WTC11 (cell line): ENCODE measurements around the gene RPL31.

ENCODE experiments used
- AFF4 ChIP-seq: sonication (generic); formaldehyde crosslinking; IDR thresholded peaks from 2 replicates; pipeline ENCODE4 v1.8.1; 2023; ENCODE audit warnings: mild to moderate bottlenecking, missing genetic modification reagents, borderline replicate concordance
- CREB1 ChIP-seq: sonication (generic); formaldehyde crosslinking; IDR thresholded peaks from 2 replicates; pipeline ENCODE4 v1.8.0; 2023; ENCODE audit warnings: mild to moderate bottlenecking, missing genetic modification reagents
- CREM ChIP-seq: sonication (generic); formaldehyde crosslinking; IDR thresholded peaks from 2 replicates; pipeline ENCODE4 v1.8.1; 2022; ENCODE audit warnings: mild to moderate bottlenecking, missing genetic modification reagents, moderate library complexity
- MAX ChIP-seq: sonication (generic); formaldehyde crosslinking; IDR thresholded peaks from 2 replicates; pipeline ENCODE4 v1.8.0; 2022; ENCODE audit warnings: mild to moderate bottlenecking, missing genetic modification reagents
- NR1H2 ChIP-seq: sonication (generic); formaldehyde crosslinking; IDR thresholded peaks from 2 replicates; pipeline ENCODE4 v1.9.0; 2021; ENCODE audit warnings: mild to moderate bottlenecking, moderate library complexity, missing genetic modification reagents
- NR3C1 ChIP-seq: sonication (generic); formaldehyde crosslinking; conservative IDR thresholded peaks from 2 replicates; pipeline ENCODE4 v1.8.1; 2023; ENCODE audit warnings: low read depth, mild to moderate bottlenecking, missing genetic modification reagents
- TCF7 ChIP-seq: sonication (generic); formaldehyde crosslinking; IDR thresholded peaks from 2 replicates; pipeline ENCODE4 v1.8.0; 2022; ENCODE audit warnings: mild to moderate bottlenecking, low read depth, missing genetic modification reagents, moderate library complexity
- TEAD4 ChIP-seq: sonication (generic); formaldehyde crosslinking; IDR thresholded peaks from 2 replicates; pipeline ENCODE4 v1.8.0; 2022; ENCODE audit warnings: mild to moderate bottlenecking, missing genetic modification reagents
- ZNF263 ChIP-seq: sonication (generic); formaldehyde crosslinking; IDR thresholded peaks from 2 replicates; pipeline ENCODE4 v1.8.1; 2022; ENCODE audit warnings: low read depth, mild to moderate bottlenecking, moderate library complexity, missing genetic modification reagents
- ZNF281 ChIP-seq: sonication (generic); formaldehyde crosslinking; IDR thresholded peaks from 2 replicates; pipeline ENCODE4 v1.8.0; 2023; ENCODE audit warnings: mild to moderate bottlenecking, missing genetic modification reagents
- TF ChIP-seq, protein P1 (sequence below): sonication (generic); formaldehyde crosslinking; IDR thresholded peaks from 2 replicates; pipeline ENCODE4 v1.8.0; 2022; ENCODE audit warnings: mild to moderate bottlenecking, missing genetic modification reagents
- TF ChIP-seq, protein P2 (sequence below): fragments of 200-600 bp; IDR thresholded peaks from 2 replicates; pipeline ENCODE4 v1.8.0; 2022; ENCODE audit warnings: antibody characterized with exemption

DNA sequence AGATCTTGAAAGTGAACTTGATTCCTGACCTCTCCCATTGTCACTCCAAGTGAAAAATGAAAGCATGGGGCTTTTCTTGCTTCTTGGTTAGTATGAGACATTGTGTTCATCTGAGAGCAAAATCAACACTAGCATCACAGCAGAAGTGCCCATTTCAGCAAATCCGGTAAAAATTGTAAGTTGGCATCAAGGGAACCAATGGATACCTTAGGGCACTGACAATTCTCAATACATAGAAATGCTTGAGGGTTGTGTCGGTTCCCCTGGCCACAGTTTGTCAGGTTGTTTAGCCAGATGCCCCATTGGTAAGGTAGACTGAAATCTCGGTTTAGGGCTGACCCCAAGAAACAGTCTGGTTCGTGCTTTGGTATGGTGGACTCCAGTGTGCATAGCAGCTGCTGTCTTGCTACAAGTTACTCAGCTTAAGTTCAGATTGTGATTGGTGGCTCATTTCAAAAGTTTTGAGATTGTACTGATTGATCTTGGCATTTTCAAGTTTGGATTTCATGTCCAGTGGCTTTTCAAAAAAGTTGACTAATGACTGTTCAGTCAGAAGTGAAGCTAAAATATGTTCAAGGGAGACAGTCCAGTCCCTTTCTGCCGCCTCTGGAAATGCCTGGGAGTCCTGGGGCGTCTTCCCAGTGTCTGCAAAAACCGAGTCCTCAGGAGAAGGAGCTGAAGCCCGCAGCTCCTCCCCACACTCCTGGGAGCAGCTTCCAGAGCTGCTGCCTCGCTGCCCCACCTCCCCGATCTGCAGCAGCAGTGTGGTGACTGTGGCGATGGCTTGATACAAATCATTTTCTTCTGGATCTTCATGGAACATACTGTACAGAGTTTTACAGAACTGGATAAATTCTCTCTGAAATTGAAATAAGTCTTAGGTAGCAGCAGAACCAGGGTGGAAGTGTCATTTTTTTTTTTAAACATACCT lies 5.6 kb downstream of the RPL31 start:
- TF ChIP-seq, protein P1, sequence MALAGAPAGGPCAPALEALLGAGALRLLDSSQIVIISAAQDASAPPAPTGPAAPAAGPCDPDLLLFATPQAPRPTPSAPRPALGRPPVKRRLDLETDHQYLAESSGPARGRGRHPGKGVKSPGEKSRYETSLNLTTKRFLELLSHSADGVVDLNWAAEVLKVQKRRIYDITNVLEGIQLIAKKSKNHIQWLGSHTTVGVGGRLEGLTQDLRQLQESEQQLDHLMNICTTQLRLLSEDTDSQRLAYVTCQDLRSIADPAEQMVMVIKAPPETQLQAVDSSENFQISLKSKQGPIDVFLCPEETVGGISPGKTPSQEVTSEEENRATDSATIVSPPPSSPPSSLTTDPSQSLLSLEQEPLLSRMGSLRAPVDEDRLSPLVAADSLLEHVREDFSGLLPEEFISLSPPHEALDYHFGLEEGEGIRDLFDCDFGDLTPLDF (CRISPR knock-in tag) = no peak
- TF ChIP-seq, protein P2, sequence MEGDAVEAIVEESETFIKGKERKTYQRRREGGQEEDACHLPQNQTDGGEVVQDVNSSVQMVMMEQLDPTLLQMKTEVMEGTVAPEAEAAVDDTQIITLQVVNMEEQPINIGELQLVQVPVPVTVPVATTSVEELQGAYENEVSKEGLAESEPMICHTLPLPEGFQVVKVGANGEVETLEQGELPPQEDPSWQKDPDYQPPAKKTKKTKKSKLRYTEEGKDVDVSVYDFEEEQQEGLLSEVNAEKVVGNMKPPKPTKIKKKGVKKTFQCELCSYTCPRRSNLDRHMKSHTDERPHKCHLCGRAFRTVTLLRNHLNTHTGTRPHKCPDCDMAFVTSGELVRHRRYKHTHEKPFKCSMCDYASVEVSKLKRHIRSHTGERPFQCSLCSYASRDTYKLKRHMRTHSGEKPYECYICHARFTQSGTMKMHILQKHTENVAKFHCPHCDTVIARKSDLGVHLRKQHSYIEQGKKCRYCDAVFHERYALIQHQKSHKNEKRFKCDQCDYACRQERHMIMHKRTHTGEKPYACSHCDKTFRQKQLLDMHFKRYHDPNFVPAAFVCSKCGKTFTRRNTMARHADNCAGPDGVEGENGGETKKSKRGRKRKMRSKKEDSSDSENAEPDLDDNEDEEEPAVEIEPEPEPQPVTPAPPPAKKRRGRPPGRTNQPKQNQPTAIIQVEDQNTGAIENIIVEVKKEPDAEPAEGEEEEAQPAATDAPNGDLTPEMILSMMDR = no peak
- TF ChIP-seq NR1H2 (no peak), TCF7 (CRISPR knock-in tag) (no peak), CREB1 (CRISPR knock-in tag) (no peak), MAX (no peak), TEAD4 (no peak), ZNF281 (no peak), NR3C1 (CRISPR knock-in tag) (no peak), ZNF263 (CRISPR knock-in tag) (no peak), AFF4 (no peak), CREM (CRISPR knock-in tag) (no peak)
